ENCODE data around the gene AUTS2. TPM values are rescaled to one million over a fixed set of nuclear protein-coding genes. Genes with fewer than 3 reads are reported as not detected.

AUTS2 gene
- total and polyA plus RNA-seq, 2 of the 8 experiments (the other 6 are each of a cell fraction or from before 2014, with no cell fraction given): 25.9 to 101 TPM

GRCh38 chr7:69801729-69802682 is 203.7 kb downstream of the AUTS2 start:
- 85% methylated on average over 5 of the region's 5 CpGs; no CpG with 5 or more reads in 1 of the 2 experiments for WGBS, 2 experiments (ENCODE audit: extremely low coverage in 1 of 2, insufficient coverage in 1 of 2, insufficient read length in 1 of 2, insufficient replicate concordance in 2 of 2, low coverage in 1 of 2, low lambda C conversion rate in 2 of 2, missing lambda C conversion rate in 1 of 2)
- no peak for TF ChIP-seq POLR2AphosphoS5 (IDR thresholded peaks at IDR 0.05; ENCODE audit: low read depth, low read length)
- TF ChIP-seq, protein P1, sequence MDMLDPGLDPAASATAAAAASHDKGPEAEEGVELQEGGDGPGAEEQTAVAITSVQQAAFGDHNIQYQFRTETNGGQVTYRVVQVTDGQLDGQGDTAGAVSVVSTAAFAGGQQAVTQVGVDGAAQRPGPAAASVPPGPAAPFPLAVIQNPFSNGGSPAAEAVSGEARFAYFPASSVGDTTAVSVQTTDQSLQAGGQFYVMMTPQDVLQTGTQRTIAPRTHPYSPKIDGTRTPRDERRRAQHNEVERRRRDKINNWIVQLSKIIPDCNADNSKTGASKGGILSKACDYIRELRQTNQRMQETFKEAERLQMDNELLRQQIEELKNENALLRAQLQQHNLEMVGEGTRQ (IDR thresholded peaks at IDR 0.05; ENCODE audit: low read length): no peak
- TF ChIP-seq EZH2 (IDR thresholded peaks at IDR 0.05; ENCODE audit: low read depth, low read length, severe bottlenecking): no peak
- TF ChIP-seq RAD21 (IDR thresholded peaks at IDR 0.05 in 1 of 2, conservative IDR thresholded peaks at IDR 0.05 in 1 of 2; ENCODE audit: low read depth in 2 of 2, low read length in 2 of 2): no peak
- no peak for TF ChIP-seq RNF2 (IDR thresholded peaks at IDR 0.05; ENCODE audit: borderline replicate concordance, low read depth, low read length, missing control alignments, poor library complexity, severe bottlenecking)
- no peak for TF ChIP-seq TAF1 (IDR thresholded peaks at IDR 0.05; ENCODE audit: low read depth, low read length)
- no peak for TF ChIP-seq YY1 (IDR thresholded peaks at IDR 0.05; ENCODE audit: low read depth, low read length)
- no peak for TF ChIP-seq EGR1 (IDR thresholded peaks at IDR 0.05; ENCODE audit: borderline replicate concordance, low read depth, low read length)
- no peak for TF ChIP-seq SP2 (IDR thresholded peaks at IDR 0.05; ENCODE audit: low read length)
- TF ChIP-seq TCF12 (IDR thresholded peaks at IDR 0.05; ENCODE audit: low read depth, low read length): no peak
- no peaks in the 10 kb centered on the region for H3K9me3 ChIP-seq (ENCODE audit: insufficient read depth in 2 of 2, low read depth in 1 of 2, low read length in 1 of 2)
- H2BK15ac ChIP-seq (ENCODE audit: low read length): no peak overlapping the region
- no peaks in the 10 kb centered on the region for H3K4me1 ChIP-seq (replicated peaks in 1 of 4; ENCODE audit: control insufficient read depth in 3 of 4, insufficient read depth in 4 of 4, low read length in 3 of 4)
- no peak overlapping the region for H3K56ac ChIP-seq (replicated peaks; ENCODE audit: insufficient read length, low read depth, low read length)
- no peak overlapping the region for H3K4ac ChIP-seq (replicated peaks; ENCODE audit: insufficient read length, low read depth, low read length)
- H3K79me2 ChIP-seq (ENCODE audit: control insufficient read depth in 1 of 2, insufficient read depth in 2 of 2, low read length in 2 of 2): no peaks in the 10 kb centered on the region
- ChIA-PET POLR2A (ENCODE audit: partially characterized antibody) (no interaction called here), CTCF (ENCODE audit: partially characterized antibody) (interaction anchor here (0.6 to 1.1 kb wide), 2 partner anchors 224 to 321 kb away, joined by 3 read pairs; no protein-coding TSS in a partner anchor)
- no peak overlapping the region for H3K4me2 ChIP-seq (ENCODE audit: insufficient read depth in 1 of 2, low read depth in 2 of 2, low read length in 2 of 2)
- H3K23me2 ChIP-seq (ENCODE audit: low read depth, low read length): 0 out of 2 replicates have a peak, but pooled peaks cover 2% of the 10 kb centered on the region
- no peak overlapping the region for H3K9ac ChIP-seq (replicated peaks in 1 of 4; ENCODE audit: extremely low read depth in 1 of 4, low read depth in 3 of 4, low read length in 3 of 4)
- H4K20me1 ChIP-seq (replicated peaks in 1 of 2; ENCODE audit: control insufficient read depth in 1 of 2, insufficient read depth in 2 of 2, low read length in 2 of 2): no peaks in the 10 kb centered on the region
- H3K23ac ChIP-seq (ENCODE audit: insufficient read length): no peak overlapping the region
- H3K27ac ChIP-seq (ENCODE audit: low read depth, low read length): no peak overlapping the region
- no peaks in the 10 kb centered on the region for H3K36me3 ChIP-seq (ENCODE audit: control insufficient read depth in 2 of 4, insufficient read depth in 4 of 4, low read length in 3 of 4)
- H2BK20ac ChIP-seq (ENCODE audit: low read length): no peak overlapping the region
- H3K18ac ChIP-seq (ENCODE audit: extremely low read depth, low read length): no peak overlapping the region
- H2BK120ac ChIP-seq (replicated peaks; ENCODE audit: low read depth, low read length): no peak overlapping the region
- H4K8ac ChIP-seq (ENCODE audit: extremely low read depth, insufficient read depth, low read length): no peak overlapping the region
- no peak overlapping the region for H2AFZ ChIP-seq (ENCODE audit: low read length)
- no peaks in the 10 kb centered on the region for H3K79me1 ChIP-seq (ENCODE audit: low read depth, low read length)
- H2AK5ac ChIP-seq (ENCODE audit: low read depth, low read length): no peak overlapping the region; the same call in 1 of the 2 replicates
- FAIRE-seq (no peak), DNase-seq (ENCODE audit: low read depth in 1 of 2, low spot score in 2 of 2) (no peak)
- H3K4me3 ChIP-seq (ENCODE audit: extremely low read depth in 1 of 4, insufficient read depth in 2 of 4, low read depth in 3 of 4, low read length in 4 of 4): no peak overlapping the region
- H3K14ac ChIP-seq (ENCODE audit: insufficient read length): no peak overlapping the region
- H4K91ac ChIP-seq (replicated peaks; ENCODE audit: insufficient read length, low read length): no peak overlapping the region
- no peak overlapping the region for H2BK5ac ChIP-seq (ENCODE audit: low read depth, low read length)
- H2BK12ac ChIP-seq (ENCODE audit: low read depth, low read length): 0 out of 2 replicates have a peak overlapping the region, but pooled peaks have one; percentile 62
- H3K27me3 ChIP-seq (replicated peaks in 1 of 4; ENCODE audit: control insufficient read depth in 3 of 4, extremely low read depth in 1 of 4, insufficient read depth in 3 of 4, low read length in 3 of 4): peaks cover 0 to 2% (median 0%) of the 10 kb centered on the region in 4 experiments; a peak in 1 of 7 replicates
- H4K5ac ChIP-seq (ENCODE audit: insufficient read length, low read depth, low read length): no peak overlapping the region
